Measurements from ENCODE around the gene PPP6R2.
A peak's percentile ranks its signal among the peaks of the same experiment; 100 is the strongest.

PPP6R2 gene

DNA sequence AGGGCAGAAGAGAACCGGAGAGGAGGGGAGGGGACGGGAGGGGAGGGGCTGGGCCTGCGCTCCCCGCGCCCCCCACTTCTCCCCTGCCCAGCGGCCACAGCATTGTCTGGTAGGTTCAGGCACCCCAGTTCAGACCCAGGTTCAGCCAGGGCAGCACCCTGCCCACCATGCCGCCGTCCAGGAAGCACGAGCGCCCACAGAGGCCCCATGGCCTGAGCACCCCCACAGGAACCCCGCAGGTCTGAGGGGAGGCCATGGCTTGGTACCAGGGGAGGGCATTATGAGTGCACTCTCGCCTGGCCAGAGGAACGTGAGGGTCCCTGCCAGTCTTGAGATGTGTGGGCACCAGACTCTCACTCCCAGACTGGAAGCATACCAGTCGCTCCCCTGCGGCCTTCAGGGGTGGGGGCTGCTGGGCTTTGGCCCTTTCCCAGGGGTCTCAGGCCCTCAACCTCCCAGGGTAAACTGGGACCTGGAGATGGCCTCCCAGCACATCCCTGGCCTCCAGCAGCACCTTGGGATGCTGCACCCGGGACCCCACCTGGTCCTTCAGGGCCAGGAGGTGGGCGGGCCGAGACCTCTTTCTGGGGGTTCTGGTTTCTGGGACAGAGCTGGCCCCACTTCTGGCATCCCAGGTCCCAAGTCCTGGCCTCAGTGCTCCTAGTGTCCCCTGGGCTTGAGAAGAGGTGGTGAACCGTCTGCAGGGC, 35.1 kb upstream of the PPP6R2 start:
- H3K4me3 ChIP-seq, result peak overlapping the region; percentile 57
- no peak for DNase-seq (ENCODE audit: low spot score)
- peak overlapping the region; percentile 75 to 98 for H3K27ac ChIP-seq
- TF ChIP-seq, protein P1, sequence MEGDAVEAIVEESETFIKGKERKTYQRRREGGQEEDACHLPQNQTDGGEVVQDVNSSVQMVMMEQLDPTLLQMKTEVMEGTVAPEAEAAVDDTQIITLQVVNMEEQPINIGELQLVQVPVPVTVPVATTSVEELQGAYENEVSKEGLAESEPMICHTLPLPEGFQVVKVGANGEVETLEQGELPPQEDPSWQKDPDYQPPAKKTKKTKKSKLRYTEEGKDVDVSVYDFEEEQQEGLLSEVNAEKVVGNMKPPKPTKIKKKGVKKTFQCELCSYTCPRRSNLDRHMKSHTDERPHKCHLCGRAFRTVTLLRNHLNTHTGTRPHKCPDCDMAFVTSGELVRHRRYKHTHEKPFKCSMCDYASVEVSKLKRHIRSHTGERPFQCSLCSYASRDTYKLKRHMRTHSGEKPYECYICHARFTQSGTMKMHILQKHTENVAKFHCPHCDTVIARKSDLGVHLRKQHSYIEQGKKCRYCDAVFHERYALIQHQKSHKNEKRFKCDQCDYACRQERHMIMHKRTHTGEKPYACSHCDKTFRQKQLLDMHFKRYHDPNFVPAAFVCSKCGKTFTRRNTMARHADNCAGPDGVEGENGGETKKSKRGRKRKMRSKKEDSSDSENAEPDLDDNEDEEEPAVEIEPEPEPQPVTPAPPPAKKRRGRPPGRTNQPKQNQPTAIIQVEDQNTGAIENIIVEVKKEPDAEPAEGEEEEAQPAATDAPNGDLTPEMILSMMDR (IDR thresholded peaks at IDR 0.05), result no peak

DNA sequence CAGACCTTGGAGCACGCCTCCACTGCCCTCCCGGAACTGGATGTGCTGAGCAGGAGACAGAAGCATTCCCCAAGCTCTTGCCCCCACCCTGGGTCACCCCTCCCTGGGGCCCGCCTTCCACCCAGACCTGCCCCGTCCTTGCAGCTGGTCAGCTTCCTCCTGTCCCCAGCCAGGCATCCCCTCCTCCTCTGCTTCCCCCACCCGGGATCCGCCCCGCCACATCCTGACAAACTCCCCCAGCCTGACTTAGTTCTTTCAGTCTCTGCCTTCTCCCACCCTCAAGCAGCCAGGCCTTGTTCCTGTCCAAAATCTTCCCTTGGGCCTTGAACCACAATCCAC, 34.6 kb upstream of the PPP6R2 start:
- H3K4me3 ChIP-seq, result peak overlapping the region; percentile 57

DNA sequence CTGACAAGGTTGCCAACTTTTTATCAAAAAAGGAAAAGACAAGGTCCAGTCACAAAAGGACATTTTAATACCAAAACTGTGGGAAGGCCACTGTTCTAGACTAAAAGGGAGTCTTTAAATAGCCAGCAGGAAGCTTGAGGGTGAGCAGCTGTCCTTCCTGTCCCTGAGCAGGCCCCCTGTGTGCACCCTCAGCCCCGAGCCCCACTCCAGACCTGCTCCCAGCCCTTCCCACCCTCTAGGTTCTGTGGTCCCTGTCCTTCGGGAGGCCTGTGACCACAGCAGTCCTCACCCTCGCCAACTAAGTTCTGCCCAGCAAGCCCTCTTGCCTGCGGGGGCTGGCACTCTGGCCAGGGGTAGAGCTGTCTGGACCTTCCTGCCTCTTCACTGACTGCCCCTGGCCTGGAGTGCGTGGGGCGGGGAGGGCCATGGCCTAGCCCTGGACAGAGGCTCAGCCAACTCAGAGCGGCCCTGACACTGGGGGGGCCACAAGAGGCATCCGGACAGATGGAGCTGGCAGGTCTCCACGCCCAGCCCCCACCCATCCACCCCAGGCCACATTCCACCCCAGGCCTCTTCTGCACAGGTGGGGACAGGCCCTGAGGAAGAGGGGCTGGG, 34.0 kb upstream of the PPP6R2 start:
- H3K27ac ChIP-seq, result peak overlapping the region; percentile 75 to 98
- TF ChIP-seq, protein P1 (IDR thresholded peaks at IDR 0.05), result no peak
- no peak for DNase-seq (ENCODE audit: low spot score)
- H3K4me3 ChIP-seq, result no peak overlapping the region

More for the DNA sequence above, 34.6 kb upstream of the PPP6R2 start:
- TF ChIP-seq, protein P1 (IDR thresholded peaks at IDR 0.05), result no peak
- H3K27ac ChIP-seq, result peak overlapping the region; percentile 75 to 98
- DNase-seq (ENCODE audit: low spot score), result peak; percentile 91

DNA sequence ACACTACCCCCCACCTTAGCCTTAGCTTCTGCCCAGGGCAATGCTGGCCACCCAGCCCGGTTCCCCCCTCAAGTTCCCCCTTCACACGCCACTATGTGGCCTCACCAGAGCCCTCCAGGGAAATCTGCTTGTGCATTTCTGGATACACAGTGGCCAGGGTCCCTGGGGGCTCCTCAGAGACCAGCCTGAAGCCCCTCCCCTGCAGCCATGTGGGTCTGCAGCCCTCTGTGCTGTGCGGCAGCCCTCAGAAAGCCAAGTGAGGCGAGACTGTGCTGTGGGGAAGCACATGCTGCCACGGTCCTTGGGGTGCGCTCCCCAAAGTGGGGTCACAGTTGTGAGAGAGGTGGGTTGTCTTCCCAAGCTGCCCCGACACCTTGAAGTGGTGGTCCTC, 33.5 kb upstream of the PPP6R2 start:
- TF ChIP-seq, protein P1 (IDR thresholded peaks at IDR 0.05), result no peak
- no peak overlapping the region for H3K4me3 ChIP-seq
- DNase-seq (ENCODE audit: low spot score), result no peak
- peak overlapping the region; percentile 75 to 98 for H3K27ac ChIP-seq

DNA sequence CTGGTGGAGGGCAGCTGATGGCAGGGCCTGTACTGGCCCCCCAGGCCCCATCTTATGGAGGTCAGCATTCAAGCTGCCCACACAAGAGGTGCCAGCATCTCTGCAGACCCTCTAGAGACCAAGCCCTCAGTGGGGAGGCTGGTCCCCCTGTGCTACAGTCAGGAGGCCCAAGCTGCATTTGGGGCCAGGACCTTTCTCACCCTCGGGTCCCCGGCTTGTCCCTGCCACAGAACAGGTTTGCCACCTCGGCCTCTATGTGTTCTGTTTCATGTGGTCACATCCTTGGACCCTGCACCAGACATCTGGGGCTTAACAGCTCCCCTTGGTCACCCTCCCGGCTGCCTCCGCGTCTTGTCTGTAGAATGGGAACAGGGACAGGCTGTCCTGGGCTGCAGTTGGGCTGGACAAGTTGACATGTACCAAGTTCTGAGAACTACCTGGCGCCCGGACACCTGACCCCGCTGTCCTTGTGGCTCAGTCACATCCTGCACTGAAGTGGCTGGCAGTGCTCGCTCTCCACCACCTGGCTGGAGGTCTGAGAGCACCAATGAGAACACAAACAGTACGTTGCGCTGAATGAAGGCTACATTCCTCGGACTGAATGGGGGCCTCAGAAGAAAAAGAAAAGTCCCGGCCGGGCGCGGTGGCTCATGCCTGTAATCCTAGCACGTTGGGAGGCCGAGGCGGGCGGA, 33.0 kb upstream of the PPP6R2 start:
- no peak for DNase-seq (ENCODE audit: low spot score)
- no peak overlapping the region for H3K4me3 ChIP-seq
- H3K27ac ChIP-seq, result peak overlapping the region in 1 of 2 donors; percentile 98
- TF ChIP-seq, protein P1 (IDR thresholded peaks at IDR 0.05), result no peak

GRCh38 chr22:50310949-50311444, 32.1 kb upstream of the PPP6R2 start:
- no peak for DNase-seq (ENCODE audit: low spot score)
- no peak overlapping the region for H3K27ac ChIP-seq
- no peak overlapping the region for H3K4me3 ChIP-seq
- TF ChIP-seq, protein P1 (IDR thresholded peaks at IDR 0.05), result no peak

Measured in coronary artery (tissue), 2 donors.